Lung (tissue), 12 donors: Measurements from ENCODE around the gene LYSMD2. TPM values are rescaled to one million over a fixed set of nuclear protein-coding genes. Genes with fewer than 3 reads are reported as not detected.

Experiments
- ATAC-seq: fragments of 200-7000 bp; cut with Tn5 transposase; one replicate; pipeline ENCODE4 v1.9.1; 2020; ENCODE audit warnings: moderate number of reproducible peaks; ENCODE audit not compliant: insufficient read depth, low FRiP score
- DNase-seq, 3 donors: peaks; one replicate each; pipeline ENCODE4 v3.0.0-alpha.2; 2013 to 2017
- H3K27ac ChIP-seq, 2 donors: one replicate each; pipeline ENCODE4 v1.5.1; 2013; ENCODE audit warnings: mild to moderate bottlenecking in 2 of 2, moderate library complexity in 2 of 2, control low read depth in 1 of 2, inconsistent platforms in 1 of 2, low read depth in 1 of 2, low read length in 1 of 2
- H3K27me3 ChIP-seq, 3 donors: one replicate each; pipeline ENCODE4 v1.5.1; 2013; ENCODE audit warnings: low read length in 2 of 3; ENCODE audit not compliant: control insufficient read depth in 3 of 3, insufficient read depth in 3 of 3
- H3K36me3 ChIP-seq, 4 donors: one replicate each; pipeline ENCODE4 v1.5.1; 2013; ENCODE audit warnings: low read length in 4 of 4, mild to moderate bottlenecking in 1 of 4, moderate library complexity in 1 of 4; ENCODE audit not compliant: control insufficient read depth in 4 of 4, insufficient read depth in 4 of 4
- H3K4me1 ChIP-seq, 5 donors: one replicate each; pipeline ENCODE4 v1.5.1; 2013; ENCODE audit warnings: low read length in 5 of 5, mild to moderate bottlenecking in 2 of 5, moderate library complexity in 1 of 5; ENCODE audit not compliant: control insufficient read depth in 5 of 5, insufficient read depth in 5 of 5
- H3K4me3 ChIP-seq: one replicate; pipeline ENCODE4 v1.5.1; 2013; ENCODE audit warnings: mild to moderate bottlenecking, control low read depth, moderate library complexity
- H3K9ac ChIP-seq, 2 donors: one replicate each; pipeline ENCODE4 v1.5.1; 2013; ENCODE audit warnings: low read length in 2 of 2, control low read depth in 1 of 2; ENCODE audit not compliant: insufficient read depth in 1 of 2
- H3K9me3 ChIP-seq, 4 donors: one replicate each; pipeline ENCODE4 v1.5.1; 2013; ENCODE audit warnings: low read length in 3 of 4, mild to moderate bottlenecking in 1 of 4, moderate library complexity in 1 of 4; ENCODE audit not compliant: control insufficient read depth in 4 of 4, insufficient read depth in 3 of 4
- WGBS, 2 donors: extraction: QIAGEN DNeasy Blood & Tissue Kit; methylation state at CpG; one replicate each; pipeline ENCODE4 v1.1.7; 2013; 5-methylcytosine and 5-hydroxymethylcytosine counted together
- polyA plus RNA-seq, 2 donors: library from polyadenylated mRNA; stranded (reverse); fragments of 200-250 nt; gene quantifications; one replicate each; pipeline ENCODE4 v1.2.1, GENCODE V29; 2013
- total RNA-seq, 2 donors: library from RNA; depleted of rRNA in 1 of 2; stranded (reverse); fragments of >200 nt in 1 of 2; gene quantifications; one replicate each; pipeline ENCODE4 v1.2.1, GENCODE V29; 2014 to 2021
- TF ChIP-seq, protein P1 (sequence below): IDR thresholded peaks from 2 replicates; pipeline ENCODE4 v1.5.1; 2012; ENCODE audit warnings: mild to moderate bottlenecking; ENCODE audit errors: control extremely low read depth, extremely low read depth
- donor health status: control.
- donor health status: control.
- donor health status: Bipolar disorder and iron deficiency.
- donor health status: healthy.
- donor health status: DM: yes; HTN: yes; CAD: no.

Gene LYSMD2
- total and polyA plus RNA-seq, 4 donors: 8.1 to 17.4 (median 13.6) TPM

GRCh38 chr15:51735228-51736010 lies 2.0 kb downstream of the LYSMD2 start:
- DNase-seq (no peak), ATAC-seq (no peak)
- H3K4me3 ChIP-seq: no peak overlapping the region
- no peak overlapping the region for H3K27ac ChIP-seq
- H3K36me3 ChIP-seq: no peaks in the 10 kb centered on the region
- WGBS, 2 donors: 32 to 51% methylated on average over 5 of the region's 5 CpGs
- H3K9me3 ChIP-seq: no peaks in the 10 kb centered on the region
- no peak overlapping the region for H3K9ac ChIP-seq
- H3K27me3 ChIP-seq: peaks cover 0 to 5% (median 3%) of the 10 kb centered on the region in 3 donors
- H3K4me1 ChIP-seq: peaks cover 0 to 18% (median 6%) of the 10 kb centered on the region in 5 donors
- TF ChIP-seq, protein P1, sequence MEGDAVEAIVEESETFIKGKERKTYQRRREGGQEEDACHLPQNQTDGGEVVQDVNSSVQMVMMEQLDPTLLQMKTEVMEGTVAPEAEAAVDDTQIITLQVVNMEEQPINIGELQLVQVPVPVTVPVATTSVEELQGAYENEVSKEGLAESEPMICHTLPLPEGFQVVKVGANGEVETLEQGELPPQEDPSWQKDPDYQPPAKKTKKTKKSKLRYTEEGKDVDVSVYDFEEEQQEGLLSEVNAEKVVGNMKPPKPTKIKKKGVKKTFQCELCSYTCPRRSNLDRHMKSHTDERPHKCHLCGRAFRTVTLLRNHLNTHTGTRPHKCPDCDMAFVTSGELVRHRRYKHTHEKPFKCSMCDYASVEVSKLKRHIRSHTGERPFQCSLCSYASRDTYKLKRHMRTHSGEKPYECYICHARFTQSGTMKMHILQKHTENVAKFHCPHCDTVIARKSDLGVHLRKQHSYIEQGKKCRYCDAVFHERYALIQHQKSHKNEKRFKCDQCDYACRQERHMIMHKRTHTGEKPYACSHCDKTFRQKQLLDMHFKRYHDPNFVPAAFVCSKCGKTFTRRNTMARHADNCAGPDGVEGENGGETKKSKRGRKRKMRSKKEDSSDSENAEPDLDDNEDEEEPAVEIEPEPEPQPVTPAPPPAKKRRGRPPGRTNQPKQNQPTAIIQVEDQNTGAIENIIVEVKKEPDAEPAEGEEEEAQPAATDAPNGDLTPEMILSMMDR: no peak

DNA sequence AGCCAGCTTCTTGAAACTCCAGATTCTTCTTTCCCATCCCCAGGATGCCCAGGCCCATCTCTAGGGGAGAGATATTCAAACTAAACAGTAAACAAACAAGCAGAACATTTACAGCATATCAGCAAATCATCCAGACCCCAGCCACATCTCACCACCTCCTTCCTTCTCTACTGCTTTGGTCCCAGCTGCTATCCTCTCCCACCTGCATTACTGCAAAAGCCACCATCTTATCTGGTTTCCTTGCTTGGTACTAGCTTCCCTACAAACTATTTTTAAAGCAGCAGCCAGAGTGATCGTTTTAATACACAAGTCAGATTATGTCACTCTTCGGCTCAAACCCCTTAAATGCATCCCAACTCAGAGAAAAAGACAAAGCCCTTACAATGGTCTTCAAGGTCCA lies 4.8 kb downstream of the LYSMD2 start:
- Histone ChIP-seq H3K36me3 (no peaks in the 10 kb centered on the region), H3K9me3 (no peaks in the 10 kb centered on the region), H3K4me3 (no peak overlapping the region), H3K4me1 (peaks cover 0 to 12% (median 6%) of the 10 kb centered on the region in 5 donors), H3K27me3 (peaks cover 0 to 5% (median 3%) of the 10 kb centered on the region in 3 donors), H3K9ac (no peak overlapping the region), H3K27ac (no peak overlapping the region)
- ATAC-seq (no peak), DNase-seq (no peak)
- TF ChIP-seq, protein P1: no peak
- 44 to 63% methylated on average over 2 of the region's 2 CpGs for WGBS, 2 donors

DNA sequence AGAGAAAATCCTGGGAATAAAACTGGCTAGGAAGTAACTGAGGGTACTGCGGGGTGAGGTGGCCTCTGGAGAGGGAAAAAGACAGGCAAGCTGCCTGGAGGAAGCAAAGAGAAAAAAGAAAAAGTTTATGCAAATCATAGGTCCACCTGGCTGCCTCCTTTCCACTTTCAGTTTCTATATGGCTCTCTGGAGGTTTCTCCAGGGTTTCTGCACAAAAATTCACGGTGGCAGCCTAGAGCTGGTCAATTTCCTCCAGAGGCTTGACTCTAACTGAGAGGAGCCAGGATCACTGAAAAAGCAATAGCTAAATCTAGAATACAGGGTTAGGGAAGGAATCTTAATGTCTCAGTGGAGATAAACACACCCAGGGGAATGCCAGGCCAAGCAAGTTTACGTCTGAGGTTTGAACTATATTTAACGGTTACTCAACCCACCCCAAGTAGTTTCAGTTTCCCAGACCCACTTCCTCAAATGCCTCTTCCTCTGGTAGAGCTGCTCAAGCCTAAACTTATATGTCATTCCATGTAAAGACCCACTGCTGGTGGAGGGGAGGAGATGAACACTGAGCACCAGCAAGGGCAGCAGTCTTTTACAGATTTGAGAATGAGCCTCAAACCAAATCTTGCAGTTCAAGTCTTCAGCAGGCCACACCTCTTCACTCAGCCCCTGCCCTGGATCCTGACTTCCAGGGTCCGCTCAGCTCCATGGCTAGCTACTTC lies 5.7 kb downstream of the LYSMD2 start:
- no peaks in the 10 kb centered on the region for H3K36me3 ChIP-seq
- peak; percentile 92 for ATAC-seq
- H3K9ac ChIP-seq: no peak overlapping the region
- H3K4me1 ChIP-seq: peaks cover 0 to 17% (median 9%) of the 10 kb centered on the region in 5 donors
- H3K4me3 ChIP-seq: no peak overlapping the region
- H3K27me3 ChIP-seq: peaks cover 0 to 5% (median 3%) of the 10 kb centered on the region in 3 donors
- H3K27ac ChIP-seq: peak overlapping the region; percentile 53 to 95
- TF ChIP-seq, protein P1: no peak
- DNase-seq: peak in 2 of 3 donors; percentile 46 to 51
- no peaks in the 10 kb centered on the region for H3K9me3 ChIP-seq
- WGBS, 2 donors: 15 to 17% methylated on average over 5 of the region's 5 CpGs
